ENCODE measurements around the gene GALNT18. TPM values are rescaled to one million over a fixed set of nuclear protein-coding genes. Genes with fewer than 3 reads are reported as not detected.

GALNT18 gene
- total and polyA plus RNA-seq, 9 donors, result 3.0 to 13.2 (median 7.7) TPM

DNA sequence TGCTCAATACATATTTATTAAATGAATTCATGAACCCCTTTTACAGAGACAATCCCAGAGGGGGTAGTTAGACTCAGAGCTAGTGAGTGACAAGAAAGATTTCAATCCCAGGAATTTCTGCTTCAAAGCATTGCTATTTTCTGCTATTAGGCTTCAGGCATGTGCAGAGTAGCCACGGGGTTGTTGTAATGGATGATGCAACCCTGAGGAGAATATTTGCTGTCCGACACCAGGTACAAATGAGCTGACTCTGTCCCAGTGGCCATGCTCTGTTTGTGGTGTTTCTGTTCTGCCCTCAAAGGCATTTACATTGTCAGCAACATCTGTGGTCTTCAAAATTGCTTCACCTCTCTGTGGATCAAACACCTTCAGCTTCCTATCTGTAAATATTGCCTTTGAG, 371.3 kb downstream of the GALNT18 start:
- Histone ChIP-seq H3K27ac (no peak overlapping the region), H3K9me3 (no peaks in the 10 kb centered on the region), H3K27me3 (no peaks in the 10 kb centered on the region), H3K4me1 (ENCODE audit: insufficient read depth) (no peaks in the 10 kb centered on the region), H3K4me3 (no peak overlapping the region), H3K36me3 (no peaks in the 10 kb centered on the region)
- TF ChIP-seq EP300 (IDR thresholded peaks at IDR 0.05), result no peak
- TF ChIP-seq CTCF (IDR thresholded peaks at IDR 0.05), result no peak
- TF ChIP-seq POLR2A (IDR thresholded peaks at IDR 0.05), result no peak
- DNase-seq, result no peak
- intact Hi-C loops (cut with DNase I), result no loop called here
- WGBS, 3 donors, result 44 to 73% (median 58%) methylated on average over 2 of the region's 2 CpGs

- no peaks in the 10 kb centered on the region for H3K9me3 ChIP-seq
These were observed 374.2 kb downstream of the GALNT18 start for GRCh38 chr11:11247576-11247975.

GRCh38 chr11:11247086-11247485, 374.7 kb downstream of the GALNT18 start:
- Histone ChIP-seq H3K36me3 (no peaks in the 10 kb centered on the region), H3K27me3 (no peaks in the 10 kb centered on the region), H3K27ac (no peak overlapping the region), H3K4me1 (ENCODE audit: insufficient read depth) (no peaks in the 10 kb centered on the region), H3K4me3 (no peak overlapping the region), H3K9me3 (no peaks in the 10 kb centered on the region)
- 47 to 92% (median 81%) methylated on average over 2 to 6 of the region's 6 CpGs for WGBS, 3 donors
- no peak for DNase-seq
- intact Hi-C loops (cut with DNase I), result no loop called here
- no peak for TF ChIP-seq EP300 (IDR thresholded peaks at IDR 0.05)
- no peak for TF ChIP-seq POLR2A (IDR thresholded peaks at IDR 0.05)
- no peak for TF ChIP-seq CTCF (IDR thresholded peaks at IDR 0.05)

More at GRCh38 chr11:11247576-11247975, 374.2 kb downstream of the GALNT18 start:
- TF ChIP-seq POLR2A (IDR thresholded peaks at IDR 0.05) (no peak), EP300 (IDR thresholded peaks at IDR 0.05) (no peak), CTCF (IDR thresholded peaks at IDR 0.05) (no peak)
- Histone ChIP-seq H3K36me3 (no peaks in the 10 kb centered on the region), H3K4me3 (no peak overlapping the region), H3K4me1 (ENCODE audit: insufficient read depth) (no peaks in the 10 kb centered on the region), H3K27ac (no peak overlapping the region), H3K27me3 (no peaks in the 10 kb centered on the region)
- no peak for DNase-seq
- intact Hi-C loops (cut with DNase I), result no loop called here
- 84 to 89% (median 88%) methylated on average over 2 of the region's 2 CpGs for WGBS, 3 donors

GRCh38 chr11:11246166-11246565, 375.6 kb downstream of the GALNT18 start:
- no peaks in the 10 kb centered on the region for H3K36me3 ChIP-seq
- DNase-seq, result no peak
- no peaks in the 10 kb centered on the region for H3K9me3 ChIP-seq
- no peak for TF ChIP-seq POLR2A (IDR thresholded peaks at IDR 0.05)
- no peak for TF ChIP-seq CTCF (IDR thresholded peaks at IDR 0.05)
- TF ChIP-seq EP300 (IDR thresholded peaks at IDR 0.05), result no peak
- H3K27me3 ChIP-seq, result no peaks in the 10 kb centered on the region
- H3K4me3 ChIP-seq, result no peak overlapping the region
- no peaks in the 10 kb centered on the region for H3K4me1 ChIP-seq (ENCODE audit: insufficient read depth)
- intact Hi-C loops (cut with DNase I), result no loop called here
- WGBS, 3 donors, result 78 to 91% (median 85%) methylated on average over 1 of the region's 1 CpG
- no peak overlapping the region for H3K27ac ChIP-seq

Data from ovary (tissue), 9 donors.